GM18858 (cell line): ENCODE data around the gene CDKAL1.
"Not testable (repeated sequence)": the region's sequence is repeated elsewhere in the genome, so short reads cannot be mapped to it uniquely, and the experiment has no call there.

Experiments used
- ATAC-seq: cut with Tn5 transposase; IDR thresholded peaks from one replicate; pipeline ENCODE4 v1.9.1; 2021; ENCODE audit not compliant: unreplicated experiment

CDKAL1 gene

GRCh38 chr6:20632696-20633095 is 98.4 kb downstream of the CDKAL1 start:
- ATAC-seq = no peak

GRCh38 chr6:20633566-20634340 is 99.5 kb downstream of the CDKAL1 start:
- ATAC-seq = no peak

GRCh38 chr6:20639161-20639560 is 104.9 kb downstream of the CDKAL1 start:
- ATAC-seq = no peak

GRCh38 chr6:20640181-20640580 is 105.9 kb downstream of the CDKAL1 start:
- no peak for ATAC-seq

- no peak for ATAC-seq
Observed at GRCh38 chr6:20642441-20642840, 108.2 kb downstream of the CDKAL1 start.

GRCh38 chr6:20644667-20645370 is 110.6 kb downstream of the CDKAL1 start:
- no peak for ATAC-seq

GRCh38 chr6:20645572-20645971 is 111.3 kb downstream of the CDKAL1 start:
- ATAC-seq = not testable (repeated sequence)

GRCh38 chr6:20647585-20647984 is 113.3 kb downstream of the CDKAL1 start:
- no peak for ATAC-seq

- not testable (repeated sequence) for ATAC-seq
Observed at GRCh38 chr6:20649696-20650470, 115.6 kb downstream of the CDKAL1 start.

GRCh38 chr6:20652299-20653084 is 118.2 kb downstream of the CDKAL1 start:
- ATAC-seq = no peak

GRCh38 chr6:20653085-20653479 is 118.8 kb downstream of the CDKAL1 start:
- ATAC-seq = no peak

- no peak for ATAC-seq
Observed at GRCh38 chr6:20655317-20655716, 121.1 kb downstream of the CDKAL1 start.

GRCh38 chr6:20657274-20657800 is 123.1 kb downstream of the CDKAL1 start:
- no peak for ATAC-seq

- no peak for ATAC-seq
Observed at GRCh38 chr6:20658053-20658452, 123.8 kb downstream of the CDKAL1 start.

GRCh38 chr6:20658516-20658915 is 124.3 kb downstream of the CDKAL1 start:
- no peak for ATAC-seq

- ATAC-seq = no peak
Observed at GRCh38 chr6:20660534-20660933, 126.3 kb downstream of the CDKAL1 start.

- no peak for ATAC-seq
Observed at GRCh38 chr6:20661721-20662120, 127.5 kb downstream of the CDKAL1 start.

- no peak for ATAC-seq
Observed at GRCh38 chr6:20664250-20664649, 130.0 kb downstream of the CDKAL1 start.

GRCh38 chr6:20665290-20665689 is 131.0 kb downstream of the CDKAL1 start:
- no peak for ATAC-seq

- peak; percentile 88 for ATAC-seq
Observed at GRCh38 chr6:20669571-20670314, 135.5 kb downstream of the CDKAL1 start.
